Brain microvascular endothelial cell (primary cell): ENCODE data around the gene MCRS1.
A peak's percentile ranks its signal among the peaks of the same experiment; 100 is the strongest.

Experiments
- DNase-seq: peaks from one replicate; pipeline ENCODE4 v3.0.0-alpha.2; 2020
- H3K27ac ChIP-seq: fragments of 250-450 bp; sonication (Bioruptor Pico); 2 replicates; pipeline ENCODE4 v1.5.1; 2020; ENCODE audit warnings: mild to moderate bottlenecking, moderate library complexity
- H3K27me3 ChIP-seq: fragments of 250-450 bp; sonication (Bioruptor Pico); replicated peaks from 2 replicates; pipeline ENCODE4 v1.5.1; 2020; ENCODE audit warnings: mild to moderate bottlenecking
- H3K36me3 ChIP-seq: fragments of 250-450 bp; sonication (Bioruptor Pico); replicated peaks from 2 replicates; pipeline ENCODE4 v1.5.1; 2020; ENCODE audit warnings: mild to moderate bottlenecking
- H3K4me3 ChIP-seq: 2 replicates; pipeline ENCODE4 v1.5.1; 2011; ENCODE audit warnings: low read depth, mild to moderate bottlenecking, control low read depth, low read length, moderate library complexity
- in situ Hi-C: cut with HindIII; loops from 2 replicates; pipeline ENCODE4 v1.10.0; 2017; ENCODE audit warnings: low sequenced_read_pairs, low pct_ligation_motif_present
- TF ChIP-seq, protein P1 (sequence below): IDR thresholded peaks from 2 replicates; pipeline ENCODE4 v1.5.1; 2011; ENCODE audit warnings: low read depth, mild to moderate bottlenecking, moderate library complexity, low read length, control low read depth, inconsistent platforms; ENCODE audit errors: missing control alignments

The MCRS1 gene

DNA sequence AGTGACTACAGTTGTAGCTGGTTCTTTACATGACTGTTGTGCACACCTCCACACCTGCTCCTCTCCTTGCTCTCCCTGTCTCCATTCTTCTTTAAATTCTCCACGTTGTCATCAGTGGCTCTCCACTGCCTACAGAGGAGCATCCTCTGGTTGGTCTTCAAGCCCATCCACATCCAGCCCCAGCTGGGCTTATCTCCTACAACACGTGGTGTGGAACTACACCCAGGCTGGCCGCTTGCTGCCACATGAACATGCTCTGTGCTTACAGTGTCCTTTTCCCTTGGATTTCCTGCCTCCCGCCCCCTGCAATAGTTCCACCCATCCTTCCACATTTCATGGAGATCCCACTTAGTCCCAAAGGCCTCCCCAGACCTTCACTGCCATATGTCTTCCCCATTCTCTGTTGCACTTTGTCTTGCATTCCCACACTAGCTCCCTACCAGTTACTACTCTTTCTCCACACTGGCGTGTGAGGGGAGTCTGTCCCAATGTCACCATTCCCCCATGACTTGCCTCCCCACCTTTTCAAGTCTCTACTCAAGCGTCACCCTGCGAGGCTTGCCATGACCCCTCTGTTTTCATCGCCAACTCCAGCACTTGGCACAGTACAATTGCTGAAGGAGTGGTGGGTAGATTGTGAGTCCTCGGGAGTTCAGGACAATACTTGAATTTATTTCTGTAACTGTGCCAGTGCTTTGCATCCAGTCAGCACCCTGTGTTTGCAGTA is 9.8 kb upstream of the MCRS1 start:
- TF ChIP-seq, protein P1, sequence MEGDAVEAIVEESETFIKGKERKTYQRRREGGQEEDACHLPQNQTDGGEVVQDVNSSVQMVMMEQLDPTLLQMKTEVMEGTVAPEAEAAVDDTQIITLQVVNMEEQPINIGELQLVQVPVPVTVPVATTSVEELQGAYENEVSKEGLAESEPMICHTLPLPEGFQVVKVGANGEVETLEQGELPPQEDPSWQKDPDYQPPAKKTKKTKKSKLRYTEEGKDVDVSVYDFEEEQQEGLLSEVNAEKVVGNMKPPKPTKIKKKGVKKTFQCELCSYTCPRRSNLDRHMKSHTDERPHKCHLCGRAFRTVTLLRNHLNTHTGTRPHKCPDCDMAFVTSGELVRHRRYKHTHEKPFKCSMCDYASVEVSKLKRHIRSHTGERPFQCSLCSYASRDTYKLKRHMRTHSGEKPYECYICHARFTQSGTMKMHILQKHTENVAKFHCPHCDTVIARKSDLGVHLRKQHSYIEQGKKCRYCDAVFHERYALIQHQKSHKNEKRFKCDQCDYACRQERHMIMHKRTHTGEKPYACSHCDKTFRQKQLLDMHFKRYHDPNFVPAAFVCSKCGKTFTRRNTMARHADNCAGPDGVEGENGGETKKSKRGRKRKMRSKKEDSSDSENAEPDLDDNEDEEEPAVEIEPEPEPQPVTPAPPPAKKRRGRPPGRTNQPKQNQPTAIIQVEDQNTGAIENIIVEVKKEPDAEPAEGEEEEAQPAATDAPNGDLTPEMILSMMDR, result no peak
- DNase-seq, result no peak
- H3K4me3 ChIP-seq, result no peak overlapping the region
- no peaks in the 10 kb centered on the region for H3K27me3 ChIP-seq
- in situ Hi-C loops, result no loop called here
- peaks cover 7% of the 10 kb centered on the region for H3K36me3 ChIP-seq
- H3K27ac ChIP-seq, result no peak overlapping the region

DNA sequence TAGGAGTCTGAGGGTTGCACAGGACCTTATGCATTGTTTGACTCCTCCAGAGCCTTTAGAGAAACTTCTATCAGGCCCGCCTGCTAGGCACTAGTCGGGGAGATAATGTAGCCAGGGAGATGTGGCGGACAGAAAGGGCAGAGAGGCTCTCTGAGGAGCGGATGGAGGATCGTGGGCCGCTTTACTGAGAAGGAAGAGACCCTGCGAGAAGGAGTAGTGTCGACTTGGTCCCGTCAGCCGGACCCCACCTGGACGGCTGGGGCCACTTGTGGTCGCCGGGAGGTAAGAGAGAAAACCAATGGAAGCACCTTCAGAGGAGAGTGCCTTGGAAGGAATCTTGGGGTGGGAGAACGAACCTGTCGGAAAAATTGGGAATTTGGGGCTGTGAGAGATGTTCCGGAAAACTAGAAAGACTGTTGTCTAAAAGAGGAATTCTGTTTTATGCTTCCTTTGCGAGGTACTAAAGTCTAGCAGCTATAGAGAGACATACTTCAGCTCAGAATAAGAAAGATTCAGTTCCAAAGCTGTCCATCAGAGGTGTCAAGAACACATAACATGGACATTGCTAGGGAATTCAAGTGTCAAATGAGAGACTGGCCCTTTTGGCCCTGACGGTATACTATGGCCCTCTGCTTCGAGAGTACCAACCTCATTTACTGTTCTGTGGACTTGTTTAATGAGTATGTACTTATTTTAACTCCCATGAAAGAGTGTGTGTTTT is 660 bp upstream of the MCRS1 start:
- in situ Hi-C loops, result no loop called here
- TF ChIP-seq, protein P1, result no peak
- Histone ChIP-seq H3K27ac (peak overlapping the region; percentile 92), H3K4me3 (peak overlapping the region; percentile 80), H3K36me3 (peaks cover 15% of the 10 kb centered on the region), H3K27me3 (no peaks in the 10 kb centered on the region)
- DNase-seq, result no peak

DNA sequence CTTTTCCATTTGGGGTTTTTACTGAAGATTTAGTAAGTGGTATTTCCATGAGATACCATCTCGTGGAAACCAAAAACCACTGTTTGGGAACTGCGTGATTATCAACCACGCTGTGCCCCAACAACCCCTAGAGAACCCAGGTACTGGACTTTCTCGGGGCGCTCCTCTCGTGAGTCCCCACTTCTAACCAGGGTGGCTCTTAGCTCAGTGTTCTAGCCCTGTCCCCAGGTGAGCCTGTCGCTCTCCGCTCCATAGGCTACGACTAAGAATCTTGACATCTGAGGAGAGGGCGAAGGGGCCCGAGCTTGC is 686 bp downstream of the MCRS1 start:
- peak overlapping the region; percentile 92 for H3K27ac ChIP-seq
- no peaks in the 10 kb centered on the region for H3K27me3 ChIP-seq
- H3K36me3 ChIP-seq, result peaks cover 27% of the 10 kb centered on the region
- TF ChIP-seq, protein P1, result no peak
- in situ Hi-C loops, result no loop called here
- DNase-seq, result no peak
- peak overlapping the region; percentile 80 for H3K4me3 ChIP-seq

DNA sequence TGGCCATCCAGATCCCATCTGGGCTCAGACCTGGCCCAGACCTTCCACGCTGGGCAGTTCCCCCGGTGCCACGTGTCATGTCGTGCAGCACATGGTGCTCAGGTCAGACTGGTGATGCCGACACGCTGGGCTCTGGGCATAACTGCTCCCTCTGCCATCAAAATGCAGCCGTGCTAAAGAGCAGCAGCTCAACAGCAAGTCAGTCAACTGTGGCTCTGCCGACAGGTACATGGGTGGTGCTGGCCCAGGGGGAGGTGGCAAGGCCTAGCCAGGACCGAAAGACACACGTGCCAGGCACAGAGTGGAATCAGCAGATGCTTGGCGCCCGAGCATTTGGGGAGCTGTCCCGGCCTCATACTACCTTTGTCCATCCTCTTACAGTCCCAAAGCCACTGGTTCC is 1.6 kb downstream of the MCRS1 start:
- no peak overlapping the region for H3K4me3 ChIP-seq
- peaks cover 35% of the 10 kb centered on the region for H3K36me3 ChIP-seq
- TF ChIP-seq, protein P1, result no peak
- in situ Hi-C loops, result no loop called here
- DNase-seq, result no peak
- no peak overlapping the region for H3K27ac ChIP-seq
- H3K27me3 ChIP-seq, result no peaks in the 10 kb centered on the region

DNA sequence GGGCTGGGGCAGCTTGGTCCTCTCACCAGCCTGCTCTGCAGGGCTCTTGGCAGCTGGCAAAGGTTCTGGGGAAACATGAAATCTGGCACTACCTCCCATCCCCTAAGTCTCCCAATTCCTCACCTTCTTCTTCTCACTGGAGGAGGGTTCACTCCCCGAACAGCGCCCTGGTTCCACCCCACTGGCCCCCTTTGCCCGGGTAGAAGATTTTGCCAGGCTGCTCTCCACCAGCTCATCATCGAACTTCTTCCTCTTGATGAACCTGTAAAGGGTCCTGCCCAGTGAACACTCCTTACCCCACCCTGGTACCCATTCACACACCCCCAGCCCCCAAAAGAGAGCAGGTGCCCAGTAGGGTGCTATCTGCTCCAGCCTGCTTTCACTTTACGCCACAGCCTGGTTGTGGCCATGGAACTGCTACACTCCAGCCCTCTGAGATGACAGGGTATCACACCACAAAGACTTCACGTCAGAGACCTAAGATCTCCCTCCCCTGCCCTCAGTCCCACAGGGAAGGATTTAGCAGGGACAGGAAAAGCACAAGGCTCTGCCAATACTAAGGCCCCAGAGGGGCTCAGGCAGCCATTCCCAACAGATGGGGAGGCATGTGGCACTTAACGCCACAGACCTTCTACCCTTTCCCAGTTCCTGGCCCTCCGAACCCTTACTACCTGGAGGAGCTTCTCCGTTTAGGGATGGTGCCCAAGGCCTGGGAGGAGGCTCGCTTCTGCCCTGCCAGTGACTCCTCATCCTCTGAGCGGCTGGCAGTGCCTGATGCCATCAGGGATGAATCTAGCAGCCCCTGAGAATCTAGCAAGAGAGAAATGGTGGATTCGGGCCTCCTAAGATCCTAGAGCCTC is 2.3 kb downstream of the MCRS1 start:
- no peak for DNase-seq
- H3K4me3 ChIP-seq, result no peak overlapping the region
- no peaks in the 10 kb centered on the region for H3K27me3 ChIP-seq
- no peak overlapping the region for H3K27ac ChIP-seq
- peaks cover 38% of the 10 kb centered on the region for H3K36me3 ChIP-seq
- in situ Hi-C loops, result no loop called here
- TF ChIP-seq, protein P1, result no peak
